PC-9 (cell line): ENCODE measurements around the gene COX7C.

Experiments used
- CTCF ChIP-seq: fragments of 200-600 bp; sonication (generic); conservative IDR thresholded peaks from 2 replicates; pipeline ENCODE4 v1.6.1; 2017; ENCODE audit warnings: mixed run types, antibody characterized with exemption, mild to moderate bottlenecking, moderate library complexity
- EZH2 ChIP-seq: fragments of 200-600 bp; sonication (generic); IDR thresholded peaks from 2 replicates; pipeline ENCODE4 v1.8.0; 2017; ENCODE audit warnings: antibody characterized with exemption, low read depth

DNA sequence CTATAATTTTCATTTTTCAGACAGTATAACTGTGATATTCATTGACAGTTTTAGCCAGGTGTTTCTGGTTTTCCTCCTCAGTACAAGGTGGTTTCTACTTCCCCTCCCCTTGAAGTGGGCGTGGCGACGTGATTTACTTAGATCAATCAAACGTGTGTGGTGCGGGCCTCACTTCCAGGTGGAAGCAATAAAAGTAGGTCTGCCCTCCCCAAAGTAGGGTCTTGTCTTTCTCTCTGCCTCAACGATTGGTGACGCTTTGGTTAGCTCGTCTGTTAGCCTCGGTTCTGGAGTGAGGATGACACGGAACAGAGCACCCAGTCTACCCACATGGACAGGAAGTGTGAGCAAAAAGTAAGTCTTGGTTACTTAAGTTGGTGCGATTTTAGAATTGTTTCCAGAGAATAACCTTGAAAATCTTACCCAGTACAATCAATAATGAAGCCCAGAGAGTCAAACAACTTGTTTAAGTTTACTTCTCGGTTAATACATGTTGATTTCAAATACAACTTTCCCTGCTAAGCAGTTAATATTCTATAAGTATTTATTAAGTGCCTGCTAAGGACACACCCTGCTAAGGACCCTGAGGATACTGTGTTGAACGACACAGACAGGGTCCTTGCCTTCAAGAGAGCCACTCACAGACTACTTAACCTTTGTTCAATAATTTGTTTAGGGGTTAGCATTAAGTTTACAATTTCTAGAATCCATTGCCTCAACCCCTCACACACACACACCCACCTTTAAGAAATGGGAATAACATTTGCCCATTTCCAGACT is 48.4 kb downstream of the COX7C start:
- TF ChIP-seq CTCF (no peak), EZH2 (no peak)
